ENCODE results near the gene PCK1.
"Not testable (repeated sequence)": the region's sequence is repeated elsewhere in the genome, so short reads cannot be mapped to it uniquely, and the experiment has no call there.

PCK1 gene

GRCh38 chr20:57560554-57561355 lies at the start of gene PCK1:
PCK1 (plus strand) TSS chr20:57561110; CDS start chr20:57561412, 302 bp downstream.
- DNase-seq (ENCODE audit: low read depth in 2 of 2), result no peak

GRCh38 chr20:57511709-57512108 lies 49.2 kb upstream of the PCK1 start:
- not testable (repeated sequence) for DNase-seq (ENCODE audit: low read depth in 2 of 2)

GRCh38 chr20:57512432-57512831 lies 48.5 kb upstream of the PCK1 start:
- DNase-seq (ENCODE audit: low read depth in 2 of 2), result no peak

GRCh38 chr20:57513199-57513598 lies 47.7 kb upstream of the PCK1 start:
- no peak for DNase-seq (ENCODE audit: low read depth in 2 of 2)

- DNase-seq (ENCODE audit: low read depth in 2 of 2), result no peak
These were observed 46.6 kb upstream of the PCK1 start for GRCh38 chr20:57514273-57514751.

- DNase-seq (ENCODE audit: low read depth in 2 of 2), result no peak
These were observed 43.0 kb upstream of the PCK1 start for GRCh38 chr20:57517904-57518303.

- no peak for DNase-seq (ENCODE audit: low read depth in 2 of 2)
These were observed 38.4 kb upstream of the PCK1 start for GRCh38 chr20:57522380-57523140.

GRCh38 chr20:57523782-57524181 lies 37.1 kb upstream of the PCK1 start:
- no peak for DNase-seq (ENCODE audit: low read depth in 2 of 2)

- no peak for DNase-seq (ENCODE audit: low read depth in 2 of 2)
These were observed 36.3 kb upstream of the PCK1 start, which contains the start of gene CTCFL for GRCh38 chr20:57524511-57525176. CTCFL (minus strand) TSS chr20:57525140; CDS start chr20:57524205, 935 bp downstream.

- DNase-seq (ENCODE audit: low read depth in 2 of 2), result no peak
These were observed 35.4 kb upstream of the PCK1 start for GRCh38 chr20:57525328-57526086.

- no peak for DNase-seq (ENCODE audit: low read depth in 2 of 2)
These were observed 34.6 kb upstream of the PCK1 start for GRCh38 chr20:57526087-57526884.

GRCh38 chr20:57526885-57527460 lies 33.9 kb upstream of the PCK1 start:
- no peak for DNase-seq (ENCODE audit: low read depth in 2 of 2)

- no peak for DNase-seq (ENCODE audit: low read depth in 2 of 2)
These were observed 33.2 kb upstream of the PCK1 start for GRCh38 chr20:57527728-57528127.

- no peak for DNase-seq (ENCODE audit: low read depth in 2 of 2)
These were observed 32.8 kb upstream of the PCK1 start for GRCh38 chr20:57528148-57528547.

- no peak for DNase-seq (ENCODE audit: low read depth in 2 of 2)
These were observed 31.7 kb upstream of the PCK1 start for GRCh38 chr20:57529160-57529585.

- no peak for DNase-seq (ENCODE audit: low read depth in 2 of 2)
These were observed 31.1 kb upstream of the PCK1 start for GRCh38 chr20:57529810-57530209.

GRCh38 chr20:57530327-57530981 lies 30.5 kb upstream of the PCK1 start:
- no peak for DNase-seq (ENCODE audit: low read depth in 2 of 2)

- DNase-seq (ENCODE audit: low read depth in 2 of 2), result no peak
These were observed 28.8 kb upstream of the PCK1 start for GRCh38 chr20:57532104-57532503.

- DNase-seq (ENCODE audit: low read depth in 2 of 2), result no peak
These were observed 25.6 kb upstream of the PCK1 start for GRCh38 chr20:57535297-57535696.

All from stimulated activated CD8-positive, alpha-beta memory T cell treated with anti-CD3 and anti-CD28 coated beads, Interleukin-15, amount 100 ng/mL, for 48 hours (primary cell).